HepG2 (cell line): ENCODE measurements around the gene FGF21.

Source experiments
- CBX5 ChIP-seq: sonication (generic); formaldehyde crosslinking; IDR thresholded peaks from 2 replicates; pipeline ENCODE4 v1.4.0; 2020; ENCODE audit warnings: missing genetic modification reagents, borderline replicate concordance
- CHD4 ChIP-seq: fragments of 200-600 bp; sonication (generic); IDR thresholded peaks from 2 replicates; pipeline ENCODE4 v1.7.0; 2017; ENCODE audit warnings: mild to moderate bottlenecking, low read length, borderline replicate concordance
- ESRRA ChIP-seq: sonication (generic); formaldehyde crosslinking; IDR thresholded peaks from 2 replicates; pipeline ENCODE4 v1.5.1; 2020; ENCODE audit warnings: mild to moderate bottlenecking, low read depth, missing genetic modification reagents
- HIVEP1 ChIP-seq: sonication (generic); formaldehyde crosslinking; IDR thresholded peaks from 2 replicates; pipeline ENCODE4 v1.4.0; 2020; ENCODE audit warnings: mild to moderate bottlenecking, missing genetic modification reagents
- KAT2B ChIP-seq: fragments of 150-350 bp; IDR thresholded peaks from 2 replicates; pipeline ENCODE4 v1.6.1; 2014; ENCODE audit warnings: low read depth, low read length, borderline replicate concordance
- POLR2AphosphoS2 ChIP-seq: IDR thresholded peaks from 2 replicates; pipeline ENCODE4 v1.6.1; 2011; ENCODE audit warnings: low read depth, low read length, improper control_type of control experiment
- REPIN1 ChIP-seq: sonication (generic); formaldehyde crosslinking; IDR thresholded peaks from 2 replicates; pipeline ENCODE4 v1.8.0; 2022; ENCODE audit warnings: missing genetic modification reagents, low read depth, mild to moderate bottlenecking, borderline replicate concordance
- SMC3 ChIP-seq: IDR thresholded peaks from 2 replicates; pipeline ENCODE4 v1.6.1; 2011; ENCODE audit warnings: low read length, improper control_type of control experiment
- TARDBP ChIP-seq: sonication (generic); formaldehyde crosslinking; IDR thresholded peaks from 2 replicates; pipeline ENCODE4 v1.8.0; 2022; ENCODE audit warnings: mild to moderate bottlenecking, missing genetic modification reagents
- TBP ChIP-seq: sonication (generic); formaldehyde crosslinking; IDR thresholded peaks from 2 replicates; pipeline ENCODE4 v1.5.0; 2020; ENCODE audit warnings: missing genetic modification reagents
- USF2 ChIP-seq, 2 experiments: sonication (generic) in 1 of 2; formaldehyde crosslinking in 1 of 2; IDR thresholded peaks; 2 replicates each; pipeline versions ENCODE4 v1.5.1 to v1.6.1; 2011 to 2020; ENCODE audit warnings: borderline replicate concordance in 1 of 2, low read depth in 1 of 2, low read length in 1 of 2, mild to moderate bottlenecking in 1 of 2, missing genetic modification reagents in 1 of 2, moderate library complexity in 1 of 2
- ZNF24 ChIP-seq: fragments of 450-650 bp; IDR thresholded peaks from 2 replicates; pipeline ENCODE4 v1.6.1; 2017; ENCODE audit warnings: antibody characterized with exemption, mild to moderate bottlenecking

DNA sequence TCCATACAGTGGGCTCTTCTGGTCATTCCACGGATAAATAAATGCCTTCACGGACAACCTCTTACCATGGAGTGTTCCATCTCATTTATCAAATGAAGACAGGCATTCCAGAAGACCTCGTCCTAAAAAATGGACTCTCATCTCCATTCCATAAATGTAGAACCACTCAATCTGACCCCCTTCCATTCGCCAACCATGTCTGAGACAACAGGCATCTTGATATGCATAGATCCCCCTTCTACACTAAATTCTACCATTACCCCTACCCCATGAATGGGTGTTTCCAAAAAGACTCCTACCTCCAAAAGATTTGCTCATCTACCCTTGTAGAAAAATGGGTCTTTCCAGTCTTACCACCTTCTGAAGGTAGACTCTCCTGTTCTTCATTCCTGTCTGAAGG lies 23.9 kb upstream of the FGF21 start:
- TF ChIP-seq TARDBP (CRISPR knock-in tag), result no peak
- no peak for TF ChIP-seq POLR2AphosphoS2
- TF ChIP-seq ZNF24, result no peak
- no peak for TF ChIP-seq USF2 (IDR thresholded peaks at IDR 0.05; ENCODE audit: low read depth, low read length)
- no peak for TF ChIP-seq USF2 (CRISPR knock-in tag; IDR thresholded peaks at IDR 0.05; ENCODE audit: borderline replicate concordance)
- TF ChIP-seq CHD4, result no peak
- no peak for TF ChIP-seq SMC3
- no peak for TF ChIP-seq HIVEP1
- TF ChIP-seq ESRRA (CRISPR knock-in tag), result no peak
- no peak for TF ChIP-seq KAT2B
- no peak for TF ChIP-seq CBX5 (CRISPR knock-in tag)
- no peak for TF ChIP-seq REPIN1 (CRISPR knock-in tag)
- no peak for TF ChIP-seq TBP
